Measurements from ENCODE around the gene MEFV.
"Not testable (repeated sequence)": the region's sequence is repeated elsewhere in the genome, so short reads cannot be mapped to it uniquely, and the experiment has no call there.

The MEFV gene

GRCh38 chr16:3220839-3221238 lies 35.6 kb downstream of the MEFV start:
- in situ Hi-C loops (cut with MboI; ENCODE audit: low sequenced_read_pairs): no loop called here

- in situ Hi-C loops (cut with MboI; ENCODE audit: low sequenced_read_pairs): no loop called here
These were observed 40.2 kb downstream of the MEFV start for GRCh38 chr16:3216263-3216640.

GRCh38 chr16:3215601-3216262 lies 40.7 kb downstream of the MEFV start:
- in situ Hi-C loops (cut with MboI; ENCODE audit: low sequenced_read_pairs): no loop called here

DNA sequence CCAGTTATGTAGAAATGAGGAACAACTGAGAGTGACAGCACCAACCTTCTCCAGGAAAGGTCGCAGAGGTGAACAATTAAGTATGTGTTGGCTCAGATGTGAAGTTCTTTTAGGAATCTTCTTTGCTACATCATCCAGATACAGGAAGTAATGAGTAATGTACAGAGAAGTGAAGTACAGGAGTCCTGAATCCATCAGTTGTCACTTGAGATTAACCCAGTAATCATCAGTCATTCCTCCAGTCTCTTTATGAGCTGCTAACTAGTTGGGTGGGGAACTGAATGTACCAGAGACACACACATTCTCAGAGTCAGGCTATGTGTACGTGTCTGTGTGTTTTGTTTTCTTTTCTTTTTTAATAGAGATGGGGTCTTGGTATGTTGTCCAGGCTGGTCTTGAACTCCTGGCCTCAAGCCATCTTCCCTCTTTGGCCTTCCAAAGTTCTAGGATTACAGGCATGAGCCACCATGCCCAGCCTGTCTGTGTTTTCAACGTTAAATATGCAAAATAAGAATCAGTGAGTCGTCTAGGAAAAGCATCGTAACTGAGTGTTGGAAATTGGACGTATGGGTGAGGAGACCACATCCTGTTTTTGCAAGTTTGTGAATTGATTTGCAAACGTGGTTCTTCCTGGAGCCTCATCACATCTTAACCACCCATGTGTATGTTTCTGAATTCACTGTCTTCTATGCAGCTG lies 41.4 kb downstream of the MEFV start:
- in situ Hi-C loops (cut with MboI; ENCODE audit: low sequenced_read_pairs): no loop called here

GRCh38 chr16:3212567-3212966 lies 43.9 kb downstream of the MEFV start:
- in situ Hi-C loops (cut with MboI; ENCODE audit: low sequenced_read_pairs): no loop called here

- in situ Hi-C loops (cut with MboI; ENCODE audit: low sequenced_read_pairs): no loop called here
These were observed 44.4 kb downstream of the MEFV start for GRCh38 chr16:3212006-3212405.

GRCh38 chr16:3207086-3207953 lies 49.1 kb downstream of the MEFV start:
- in situ Hi-C loops (cut with MboI; ENCODE audit: low sequenced_read_pairs): no loop called here

GRCh38 chr16:3205939-3206338 lies 50.5 kb downstream of the MEFV start:
- in situ Hi-C loops (cut with MboI; ENCODE audit: low sequenced_read_pairs): not testable (repeated sequence)

GRCh38 chr16:3202903-3203539 lies 53.4 kb downstream of the MEFV start:
- in situ Hi-C loops (cut with MboI; ENCODE audit: low sequenced_read_pairs): no loop called here

- in situ Hi-C loops (cut with MboI; ENCODE audit: low sequenced_read_pairs): no loop called here
These were observed 57.9 kb downstream of the MEFV start for GRCh38 chr16:3198334-3199072.

DNA sequence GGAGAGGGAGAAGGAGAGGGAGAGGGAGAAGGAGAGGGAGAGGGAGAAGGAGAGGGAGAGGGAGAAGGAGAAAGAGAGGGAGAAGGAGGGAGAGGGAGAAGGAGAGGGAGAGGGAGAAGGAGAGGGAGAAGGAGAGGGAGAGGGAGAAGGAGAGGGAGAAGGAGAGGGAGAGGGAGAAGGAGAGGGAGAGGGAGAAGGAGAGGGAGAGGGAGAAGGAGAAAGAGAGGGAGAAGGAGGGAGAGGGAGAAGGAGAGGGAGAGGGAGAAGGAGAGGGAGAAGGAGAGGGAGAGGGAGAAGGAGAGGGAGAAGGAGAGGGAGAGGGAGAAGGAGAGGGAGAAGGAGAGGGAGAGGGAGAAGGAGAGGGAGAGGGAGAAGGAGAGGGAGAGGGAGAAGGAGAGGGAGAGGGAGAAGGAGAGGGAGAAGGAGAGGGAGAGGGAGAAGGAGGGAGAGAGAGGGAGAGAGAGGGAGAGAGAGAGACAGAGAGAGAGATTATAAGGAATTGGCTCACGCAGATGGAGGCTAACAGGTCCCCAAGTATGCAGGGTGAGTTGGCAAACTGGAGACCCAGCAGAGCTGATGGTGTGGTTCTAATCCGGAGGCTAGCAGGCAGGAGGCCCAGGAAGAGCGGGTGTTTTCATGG lies 58.6 kb downstream of the MEFV start:
- in situ Hi-C loops (cut with MboI; ENCODE audit: low sequenced_read_pairs): not testable (repeated sequence)

DNA sequence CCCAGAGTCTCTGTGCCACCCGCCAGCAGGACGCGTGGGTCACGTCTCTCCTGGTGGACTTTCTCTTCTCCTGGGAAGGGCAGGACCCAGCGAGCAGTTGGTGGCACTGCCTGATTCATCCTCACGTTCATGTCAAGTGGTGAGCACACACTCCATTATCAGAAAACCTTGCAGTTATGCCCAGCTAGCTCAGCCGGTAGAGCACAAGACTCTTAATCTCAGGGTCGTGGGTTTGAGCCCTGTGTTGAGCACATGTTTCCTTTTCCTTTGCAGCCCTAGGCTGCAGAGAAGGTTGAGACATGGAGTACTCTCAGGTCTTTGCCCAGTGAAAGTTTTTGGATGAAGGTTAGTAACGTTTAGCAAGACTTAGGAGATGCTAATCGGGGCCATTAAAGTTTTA lies 60.5 kb downstream of the MEFV start:
- in situ Hi-C loops (cut with MboI; ENCODE audit: low sequenced_read_pairs): no loop called here

DNA sequence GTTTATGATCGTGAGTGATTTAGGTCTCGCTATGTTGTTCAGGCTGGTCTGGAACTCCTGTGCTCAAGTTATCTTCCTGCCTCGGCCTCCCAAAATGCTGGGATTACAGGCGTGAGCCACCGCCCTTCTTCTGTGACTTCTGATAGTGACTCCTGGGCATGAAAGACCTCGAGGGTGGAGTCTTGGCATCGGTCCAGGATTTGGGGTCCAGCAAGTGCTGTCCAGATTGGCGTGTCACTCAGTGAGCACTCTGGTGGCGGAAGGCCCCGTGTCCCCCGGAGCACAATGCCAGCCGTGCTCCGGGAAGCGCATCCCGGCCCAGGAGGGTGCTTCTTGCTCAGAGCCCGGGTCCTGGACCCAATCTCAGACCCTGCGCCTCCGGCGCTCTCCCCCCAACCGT lies 61.6 kb downstream of the MEFV start:
- in situ Hi-C loops (cut with MboI; ENCODE audit: low sequenced_read_pairs): no loop called here

DNA sequence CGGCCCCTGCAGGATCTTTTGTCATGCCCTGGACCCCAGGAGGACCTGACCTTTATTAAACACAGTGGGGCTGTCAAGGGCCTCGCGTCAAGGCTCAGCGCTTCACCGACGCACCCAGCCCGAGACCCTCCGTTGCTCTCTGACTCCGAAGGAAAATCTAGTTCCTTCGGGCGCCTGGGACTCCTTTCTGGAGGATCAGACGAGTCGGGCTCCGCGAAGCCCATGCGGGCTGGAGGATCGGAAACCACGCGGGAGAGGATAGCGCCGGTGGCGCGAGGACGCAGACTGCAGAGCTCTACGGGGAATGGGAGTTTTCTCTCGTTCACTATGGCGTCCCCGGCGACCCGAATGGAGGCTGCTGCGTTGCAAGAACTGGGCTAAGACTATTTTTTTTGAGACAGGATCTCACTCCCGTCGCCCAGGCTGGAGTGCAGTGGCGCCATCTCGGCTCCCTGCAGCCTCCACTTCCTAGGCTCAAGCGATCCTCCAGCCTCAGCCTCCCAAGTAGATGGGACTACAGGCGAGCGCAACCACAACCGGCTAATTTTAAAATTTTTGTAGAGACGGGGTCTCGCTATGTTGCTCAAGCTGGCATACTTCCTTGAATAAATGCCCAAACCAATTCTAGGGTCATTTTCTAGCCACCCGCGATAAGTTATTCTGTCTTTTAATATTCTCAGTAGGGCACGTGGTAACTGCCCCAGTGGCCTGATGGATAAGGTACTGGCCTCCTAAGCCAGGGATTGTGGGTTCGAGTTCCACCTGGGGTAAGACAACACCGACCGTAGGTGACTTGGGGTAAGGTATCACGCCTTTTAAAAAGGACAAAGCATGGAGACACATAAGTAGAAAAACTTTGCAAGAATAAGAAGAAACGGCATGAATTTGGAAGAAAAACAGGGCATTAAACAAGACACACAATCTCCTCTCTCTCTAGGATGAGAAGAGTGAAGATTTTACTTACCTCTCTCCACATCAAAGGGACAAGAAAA lies 62.9 kb downstream of the MEFV start:
- in situ Hi-C loops (cut with MboI; ENCODE audit: low sequenced_read_pairs): no loop called here

DNA sequence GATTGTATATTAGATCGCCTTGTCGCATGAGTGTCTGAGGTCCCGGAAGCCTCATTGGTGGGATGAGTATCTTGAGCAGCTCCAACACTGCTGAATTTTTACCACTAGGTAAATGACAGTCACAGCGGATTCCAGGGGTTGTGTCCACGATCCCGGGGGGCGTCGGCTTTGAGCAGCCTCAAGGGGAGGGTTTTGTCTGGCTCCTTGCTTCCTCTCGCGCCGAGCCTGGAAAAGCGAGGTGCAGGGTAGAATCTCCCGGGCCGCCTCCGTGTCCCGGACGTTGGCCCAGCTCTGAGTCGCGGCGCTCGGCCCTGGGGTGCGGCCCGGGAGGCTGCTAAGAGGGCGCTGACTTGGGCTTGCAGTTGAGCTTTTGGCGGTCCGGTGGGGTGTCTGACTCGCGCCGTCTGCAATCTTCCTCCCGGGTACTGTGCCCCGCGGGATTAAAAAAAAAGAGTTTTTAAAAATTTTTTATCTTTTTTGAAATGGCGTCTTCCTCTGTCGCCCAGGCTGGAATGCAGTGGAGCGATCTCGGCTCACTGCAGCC lies 63.9 kb downstream of the MEFV start:
- in situ Hi-C loops (cut with MboI; ENCODE audit: low sequenced_read_pairs): no loop called here
